Esophagus muscularis mucosa (tissue), 4 donors: ENCODE measurements around the gene ITGB5. TPM values are rescaled to one million over a fixed set of nuclear protein-coding genes. Genes with fewer than 3 reads are reported as not detected.

Source experiments
- DNase-seq: peaks from one replicate; pipeline ENCODE4 v3.0.0-alpha.2; 2017; ENCODE audit errors: extremely low spot score
- H3K27ac ChIP-seq, 4 donors: fragments of 200-600 bp; sonication (generic); replicated peaks in 1 of 4; 1 replicate in 3 of 4; 2 replicates in 1 of 4; pipeline ENCODE4 v1.5.1; 2016 to 2019; ENCODE audit warnings: mild to moderate bottlenecking in 1 of 4
- H3K27me3 ChIP-seq, 4 donors: fragments of 200-600 bp; sonication (generic); one replicate each; pipeline versions ENCODE4 v1.5.1 to v1.6.0; 2016 to 2019
- H3K36me3 ChIP-seq, 4 donors: fragments of 200-600 bp; sonication (generic); one replicate each; pipeline ENCODE4 v1.5.1; 2016 to 2019
- H3K4me1 ChIP-seq, 4 donors: fragments of 200-600 bp; sonication (generic); one replicate each; pipeline ENCODE4 v1.5.1; 2016 to 2019
- H3K4me3 ChIP-seq, 4 donors: fragments of 200-600 bp; sonication (generic); 1 replicate in 2 of 4; 2 replicates in 2 of 4; pipeline ENCODE4 v1.5.1; 2016 to 2019; ENCODE audit warnings: mild to moderate bottlenecking in 4 of 4, moderate library complexity in 1 of 4
- H3K9me3 ChIP-seq, 4 donors: fragments of 200-600 bp; sonication (generic); 1 replicate in 3 of 4; 2 replicates in 1 of 4; pipeline ENCODE4 v1.5.1; 2016 to 2019
- CTCF ChIP-seq, 3 experiments: fragments of 200-600 bp in 2 of 3; fragments of 450-650 bp in 1 of 3; sonication (generic) in 2 of 3; IDR thresholded peaks; one replicate each; pipeline ENCODE4 v1.5.1; 2017 to 2019; ENCODE audit warnings: antibody characterized with exemption in 3 of 3, mild to moderate bottlenecking in 2 of 3, moderate library complexity in 1 of 3
- EP300 ChIP-seq: sonication (generic); formaldehyde crosslinking; IDR thresholded peaks from one replicate; pipeline ENCODE4 v1.6.1; 2017; ENCODE audit warnings: antibody characterized with exemption
- POLR2A ChIP-seq: fragments of 450-650 bp; IDR thresholded peaks from one replicate; pipeline ENCODE4 v1.6.1; 2017; ENCODE audit warnings: antibody characterized with exemption, moderate library complexity, mild to moderate bottlenecking, low read depth
- POLR2AphosphoS5 ChIP-seq, 2 donors: sonication (generic); formaldehyde crosslinking; IDR thresholded peaks; one replicate each; pipeline ENCODE4 v1.6.1; 2017; ENCODE audit warnings: antibody characterized with exemption in 2 of 2
- WGBS: methylation state at CpG from one replicate; pipeline ENCODE4 v1.1.5; 2018; 5-methylcytosine and 5-hydroxymethylcytosine counted together
- intact Hi-C: fragments of 100-400 bp; cut with DNase I; formaldehyde crosslinking; loops from one replicate; pipeline ENCODE4 v1.15.1; 2023
- total RNA-seq, 4 donors: library from RNA; depleted of rRNA; stranded (reverse); fragments of >200 nt; gene quantifications; one replicate each; pipeline versions ENCODE4 v1.1.0 to v1.2.1, GENCODE V29; 2016

ITGB5 gene
- total RNA-seq, 4 donors from 2014 or later = 114 to 284 (median 188) TPM

- intact Hi-C loops = loop anchor here (5.0 kb wide), 1 partner anchor 37 kb away; the partner anchor contains the start of gene ITGB5
- WGBS = 79% methylated on average over 2 of the region's 2 CpGs
- peak overlapping the region; percentile 4 to 55 (median 38) for H3K27ac ChIP-seq
Observed at GRCh38 chr3:124850633-124851032, 36.5 kb downstream of the ITGB5 start.

DNA sequence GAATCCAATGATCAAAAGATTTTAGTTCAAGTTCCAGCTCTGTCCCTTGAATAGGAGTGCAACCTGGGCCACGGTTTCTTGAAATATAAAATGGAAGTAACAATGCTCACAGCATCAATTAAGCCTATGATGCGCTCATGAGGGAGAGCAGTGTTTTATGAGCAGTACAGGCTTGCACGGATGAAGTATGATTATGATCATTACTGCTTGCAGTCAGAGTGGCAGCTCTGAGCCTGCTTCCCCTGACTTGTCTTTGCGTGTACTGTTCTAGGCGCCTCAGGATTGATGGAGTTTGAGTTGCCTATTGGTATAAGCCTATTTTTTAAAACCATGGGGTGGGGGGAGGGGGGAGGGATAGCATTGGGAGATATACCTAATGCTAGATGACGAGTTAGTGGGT lies 37.0 kb downstream of the ITGB5 start:
- Histone ChIP-seq H3K27ac (no peak overlapping the region), H3K4me1 (peaks cover 29 to 39% (median 33%) of the 10 kb centered on the region in 4 donors), H3K36me3 (peaks cover 8 to 44% (median 21%) of the 10 kb centered on the region in 4 donors), H3K4me3 (no peak overlapping the region), H3K9me3 (no peaks in the 10 kb centered on the region), H3K27me3 (no peaks in the 10 kb centered on the region)
- intact Hi-C loops = loop anchor here (5.0 kb wide), 1 partner anchor 37 kb away; the partner anchor contains the start of gene ITGB5
- WGBS = 90% methylated on average over 6 of the region's 6 CpGs
- TF ChIP-seq EP300 (no peak), POLR2A (no peak), POLR2AphosphoS5 (IDR thresholded peaks at IDR 0.05) (no peak), CTCF (IDR thresholded peaks at IDR 0.05) (no peak)
- no peak for DNase-seq

More at GRCh38 chr3:124850633-124851032, 36.5 kb downstream of the ITGB5 start:
- H3K4me3 ChIP-seq = no peak overlapping the region
- no peaks in the 10 kb centered on the region for H3K27me3 ChIP-seq
- H3K4me1 ChIP-seq = peaks cover 25 to 35% (median 29%) of the 10 kb centered on the region in 4 donors
- no peak for DNase-seq
- H3K9me3 ChIP-seq = no peaks in the 10 kb centered on the region
- TF ChIP-seq POLR2AphosphoS5 (IDR thresholded peaks at IDR 0.05) = peak in 1 of 2 donors; percentile 8
- TF ChIP-seq CTCF (IDR thresholded peaks at IDR 0.05) = peak in 1 of 3 experiments; percentile 3
- TF ChIP-seq POLR2A = no peak
- H3K36me3 ChIP-seq = peaks cover 8 to 47% (median 21%) of the 10 kb centered on the region in 4 donors

- Histone ChIP-seq H3K27me3 (no peaks in the 10 kb centered on the region), H3K4me3 (no peak overlapping the region), H3K27ac (no peak overlapping the region), H3K4me1 (peaks cover 42 to 58% (median 50%) of the 10 kb centered on the region in 4 donors), H3K9me3 (no peaks in the 10 kb centered on the region), H3K36me3 (peaks cover 8 to 34% (median 19%) of the 10 kb centered on the region in 4 donors)
- 96% methylated on average over 9 of the region's 9 CpGs for WGBS
- intact Hi-C loops = no loop called here
- TF ChIP-seq EP300 (no peak), POLR2AphosphoS5 (IDR thresholded peaks at IDR 0.05) (no peak), CTCF (IDR thresholded peaks at IDR 0.05) (no peak), POLR2A (no peak)
- no peak for DNase-seq
Observed at GRCh38 chr3:124848300-124848699, 38.9 kb downstream of the ITGB5 start.

GRCh38 chr3:124847863-124848262 lies 39.3 kb downstream of the ITGB5 start:
- TF ChIP-seq POLR2A (no peak), EP300 (no peak), CTCF (IDR thresholded peaks at IDR 0.05) (no peak), POLR2AphosphoS5 (IDR thresholded peaks at IDR 0.05) (no peak)
- 74% methylated on average over 2 of the region's 2 CpGs for WGBS
- peaks cover 8 to 31% (median 19%) of the 10 kb centered on the region in 4 donors for H3K36me3 ChIP-seq
- no peak overlapping the region for H3K27ac ChIP-seq
- H3K4me3 ChIP-seq = no peak overlapping the region
- no peaks in the 10 kb centered on the region for H3K27me3 ChIP-seq
- DNase-seq = no peak
- peaks cover 45 to 63% (median 54%) of the 10 kb centered on the region in 4 donors for H3K4me1 ChIP-seq
- intact Hi-C loops = no loop called here
- no peaks in the 10 kb centered on the region for H3K9me3 ChIP-seq

DNA sequence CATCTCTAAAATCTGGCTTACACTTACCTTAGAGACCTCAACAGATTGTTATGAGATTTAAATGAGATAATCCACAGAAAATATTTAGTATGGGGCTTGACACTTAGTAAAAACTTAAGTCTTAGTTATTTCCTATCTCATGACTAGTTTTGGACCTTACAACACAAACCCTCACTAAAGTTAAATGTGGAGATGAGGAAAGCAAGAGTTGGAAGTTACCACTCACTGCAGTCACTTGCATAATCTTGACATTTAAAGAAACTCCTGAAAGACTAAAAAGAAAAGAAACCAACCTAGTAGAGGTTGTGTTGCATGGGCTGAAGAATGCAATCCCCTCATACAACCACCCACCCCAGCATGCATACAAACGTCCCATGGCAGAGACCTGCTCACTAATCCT lies 40.1 kb downstream of the ITGB5 start:
- 67% methylated on average over 1 of the region's 1 CpG for WGBS

More for the DNA sequence above, 40.1 kb downstream of the ITGB5 start:
- Histone ChIP-seq H3K27me3 (no peaks in the 10 kb centered on the region), H3K4me1 (peaks cover 47 to 65% (median 59%) of the 10 kb centered on the region in 4 donors), H3K27ac (peak overlapping the region in 1 of 4 donors; percentile 82), H3K36me3 (peaks cover 8 to 35% (median 21%) of the 10 kb centered on the region in 4 donors), H3K9me3 (no peaks in the 10 kb centered on the region), H3K4me3 (no peak overlapping the region)
- TF ChIP-seq POLR2A (no peak), POLR2AphosphoS5 (IDR thresholded peaks at IDR 0.05) (no peak), EP300 (no peak), CTCF (IDR thresholded peaks at IDR 0.05) (no peak)
- intact Hi-C loops = no loop called here
- no peak for DNase-seq
